Measurements from ENCODE around the gene ZNF774.
A peak's percentile ranks its signal among the peaks of the same experiment; 100 is the strongest.
"Not testable (repeated sequence)": the region's sequence is repeated elsewhere in the genome, so short reads cannot be mapped to it uniquely, and the experiment has no call there.

ZNF774 gene

GRCh38 chr15:90393040-90393439 lies 41.0 kb downstream of the ZNF774 start:
- no peak for DNase-seq

GRCh38 chr15:90394074-90394473 lies 42.0 kb downstream of the ZNF774 start:
- no peak for DNase-seq

- no peak for DNase-seq
Observed at GRCh38 chr15:90394748-90395442, 42.8 kb downstream of the ZNF774 start.

GRCh38 chr15:90396321-90396720 lies 44.2 kb downstream of the ZNF774 start:
- no peak for DNase-seq

- DNase-seq = no peak
Observed at GRCh38 chr15:90400005-90400758, 48.1 kb downstream of the ZNF774 start.

GRCh38 chr15:90400759-90401314 lies 48.8 kb downstream of the ZNF774 start:
- peak; percentile 95 for DNase-seq

- DNase-seq = no peak
Observed at GRCh38 chr15:90401495-90401894, 49.4 kb downstream of the ZNF774 start.

GRCh38 chr15:90402223-90402622 lies 50.1 kb downstream of the ZNF774 start:
- DNase-seq = peak; percentile 93

- peak; percentile 51 for DNase-seq
Observed at GRCh38 chr15:90402767-90403166, 50.7 kb downstream of the ZNF774 start.

GRCh38 chr15:90405055-90405607 lies 53.0 kb downstream of the ZNF774 start:
- no peak for DNase-seq

GRCh38 chr15:90407336-90407735 lies 55.3 kb downstream of the ZNF774 start:
- no peak for DNase-seq

- DNase-seq = peak; percentile 70
Observed at GRCh38 chr15:90407871-90408317, 55.8 kb downstream of the ZNF774 start.

GRCh38 chr15:90408657-90409056 lies 56.6 kb downstream of the ZNF774 start:
- no peak for DNase-seq

GRCh38 chr15:90409587-90409986 lies 57.5 kb downstream of the ZNF774 start:
- DNase-seq = not testable (repeated sequence)

GRCh38 chr15:90410316-90410715 lies 58.2 kb downstream of the ZNF774 start:
- DNase-seq = not testable (repeated sequence)

GRCh38 chr15:90411176-90411575 lies 59.1 kb downstream of the ZNF774 start:
- no peak for DNase-seq
